PFSK-1 (cell line): ENCODE data around the gene LRRC4B.
A peak's percentile ranks its signal among the peaks of the same experiment; 100 is the strongest.

Experiments used
- FOXP2 ChIP-seq: optimal IDR thresholded peaks from 2 replicates; pipeline ENCODE3; 2011; ENCODE audit warnings: borderline replicate concordance, control low read depth, inconsistent platforms; ENCODE audit not compliant: insufficient read depth; ENCODE audit errors: extremely low read length, extremely low read depth
- POLR2AphosphoS5 ChIP-seq: IDR thresholded peaks from 2 replicates; pipeline ENCODE4 v1.6.1; 2012; ENCODE audit warnings: low read depth, mild to moderate bottlenecking, control low read depth, low read length, moderate library complexity
- REST ChIP-seq, 2 experiments: IDR thresholded peaks; 2 replicates each; pipeline versions ENCODE4 v1.6.1 to v1.8.0; 2011 to 2012; ENCODE audit warnings: low read depth in 2 of 2, low read length in 2 of 2, control low read depth in 1 of 2, inconsistent platforms in 1 of 2, mild to moderate bottlenecking in 1 of 2, moderate library complexity in 1 of 2; ENCODE audit not compliant: insufficient read depth in 1 of 2
- SIN3A ChIP-seq: IDR thresholded peaks from 2 replicates; pipeline ENCODE4 v1.6.1; 2012; ENCODE audit warnings: mild to moderate bottlenecking, low read length, moderate library complexity, borderline replicate concordance; ENCODE audit not compliant: insufficient read depth
- TAF1 ChIP-seq: IDR thresholded peaks from 2 replicates; pipeline ENCODE4 v1.6.1; 2012; ENCODE audit warnings: low read length, control low read depth, borderline replicate concordance; ENCODE audit not compliant: insufficient read depth

LRRC4B gene

GRCh38 chr19:50514346-50515167 lies 53.7 kb downstream of the LRRC4B start:
- TF ChIP-seq POLR2AphosphoS5 = no peak
- TF ChIP-seq SIN3A = no peak

DNA sequence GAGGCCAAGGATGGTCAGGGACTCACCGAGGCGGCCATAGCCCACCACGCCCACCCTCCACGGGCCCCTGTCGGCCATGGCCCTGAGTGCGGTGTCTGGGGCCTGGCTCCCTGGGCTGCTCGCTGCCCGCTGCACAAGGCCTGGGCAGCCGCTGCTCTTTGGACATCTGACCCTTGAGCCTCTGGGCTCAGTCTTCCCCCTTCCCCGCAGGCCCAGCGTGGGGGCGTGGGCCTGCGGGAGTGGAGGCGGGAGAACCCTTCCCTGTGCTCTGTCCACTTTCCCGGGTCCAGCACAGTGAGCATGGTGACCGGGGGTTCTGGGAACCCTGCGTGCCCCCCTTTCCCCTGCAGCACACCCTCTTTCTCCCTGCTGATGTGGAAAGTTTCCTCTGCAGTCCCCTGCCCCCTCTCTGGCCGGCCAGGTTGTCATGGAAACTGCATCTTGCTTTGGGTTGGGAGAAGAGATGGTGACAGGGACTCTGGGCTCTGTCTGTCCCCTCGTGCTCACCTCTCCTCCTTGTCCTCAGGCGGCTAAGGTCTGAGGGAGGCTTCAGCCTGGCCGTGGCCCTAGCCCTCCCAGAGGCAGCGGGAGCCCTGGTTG lies 54.4 kb downstream of the LRRC4B start, which contains the start of gene ASPDH:
Gene ASPDH, minus strand, starts transcription at position 168 of the 600 bp plus-strand sequence. Its CDS starts 90 bp downstream, at position 78.
- no peak for TF ChIP-seq FOXP2
- no peak for TF ChIP-seq POLR2AphosphoS5

DNA sequence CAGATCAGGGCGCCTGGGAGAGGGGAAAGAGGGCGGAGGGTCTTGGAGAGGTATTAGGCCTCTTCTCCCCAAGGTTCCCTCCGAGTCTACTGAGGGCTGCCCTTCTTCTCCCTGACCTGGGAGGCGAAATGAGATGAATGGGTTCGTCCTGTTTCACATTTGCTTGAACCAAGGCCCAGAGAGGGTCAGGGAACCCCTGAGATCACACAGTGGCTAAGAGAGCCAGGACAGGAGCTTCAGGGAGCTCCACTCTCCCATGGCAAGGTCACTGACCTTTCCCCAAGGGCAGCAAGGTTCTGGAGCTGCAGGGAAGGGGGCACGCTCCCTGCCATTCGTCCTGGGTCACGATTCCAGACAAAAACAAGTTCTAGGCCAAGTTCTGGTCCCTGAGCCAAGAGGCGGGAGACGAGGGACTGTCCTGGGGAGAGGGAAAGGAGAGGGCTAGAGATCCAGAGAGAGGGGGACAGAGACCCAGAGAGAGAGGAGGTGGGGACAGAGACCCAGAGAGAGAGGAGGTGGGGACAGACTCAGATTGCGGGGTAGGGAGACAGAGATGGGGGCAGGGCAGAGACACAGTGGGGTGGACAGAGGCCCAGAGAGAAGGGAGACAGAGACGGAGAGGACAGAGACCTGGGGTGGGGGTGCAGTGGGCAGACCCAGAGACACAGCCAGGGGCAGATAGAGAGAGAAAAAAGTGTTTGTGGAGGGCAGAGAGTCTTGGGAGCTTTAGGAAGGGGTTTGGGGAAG lies 55.1 kb downstream of the LRRC4B start:
- TF ChIP-seq TAF1 (no peak), POLR2AphosphoS5 (no peak), FOXP2 (no peak), REST (IDR thresholded peaks at IDR 0.05; ENCODE audit: insufficient read depth in 1 of 2, low read depth in 2 of 2, low read length in 2 of 2) (no peak), SIN3A (no peak)

DNA sequence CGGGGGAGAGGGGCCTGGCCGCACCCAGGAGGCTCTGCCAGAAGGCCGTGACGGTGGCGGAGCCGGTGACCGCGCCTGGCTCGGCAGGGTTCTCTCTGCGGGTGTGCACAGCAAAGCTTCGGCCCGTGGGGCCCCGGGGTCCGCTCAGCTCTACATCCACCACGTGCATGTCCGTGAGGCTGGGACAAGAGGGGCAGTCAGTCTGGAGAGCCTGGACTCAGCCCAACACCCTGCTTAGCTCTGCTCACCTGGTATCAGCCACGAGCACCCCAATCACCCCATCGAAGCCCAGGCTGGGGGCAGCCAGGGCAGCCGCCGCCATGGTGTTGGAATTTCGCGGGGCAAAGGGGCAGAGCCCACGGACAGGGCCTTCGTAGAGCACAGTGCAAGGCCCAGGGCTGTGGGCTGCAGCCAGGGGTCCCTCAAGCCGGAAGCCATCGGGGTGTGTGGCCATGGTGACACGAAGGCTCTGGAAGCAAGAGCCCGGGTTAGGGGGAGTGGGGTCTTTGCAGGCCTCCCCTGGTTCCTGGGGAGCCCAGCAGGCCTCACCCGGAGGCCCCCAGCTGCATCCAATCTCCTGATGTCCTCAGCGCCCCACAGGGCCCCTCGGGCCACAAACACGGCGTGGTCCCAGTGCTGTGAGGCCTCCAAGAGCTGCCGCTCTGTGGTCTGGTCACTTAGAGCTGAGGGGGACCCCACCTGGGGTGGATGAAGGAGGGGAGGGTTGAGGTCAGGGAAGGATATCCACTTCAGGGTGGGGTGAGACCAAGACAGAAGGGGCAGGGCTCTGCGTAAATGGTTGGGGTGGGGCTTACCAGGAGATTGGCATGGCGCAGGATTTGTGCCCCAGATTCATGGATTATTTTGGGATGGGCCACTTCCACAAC lies 55.9 kb downstream of the LRRC4B start:
- TF ChIP-seq POLR2AphosphoS5 (no peak), REST (IDR thresholded peaks at IDR 0.05; ENCODE audit: insufficient read depth in 1 of 2, low read depth in 2 of 2, low read length in 2 of 2) (no peak), SIN3A (no peak), TAF1 (no peak), FOXP2 (no peak)

GRCh38 chr19:50511069-50511822 lies 57.0 kb downstream of the LRRC4B start, which contains the start of gene JOSD2:
TSS of gene JOSD2 (minus strand) at chr19:50511191. CDS start at chr19:50510431, 760 bp downstream.
- TF ChIP-seq SIN3A = peak; percentile 53; the same call in 1 of the 2 replicates
- no peak for TF ChIP-seq REST (IDR thresholded peaks at IDR 0.05; ENCODE audit: insufficient read depth in 1 of 2, low read depth in 2 of 2, low read length in 2 of 2)
- peak; percentile 57 for TF ChIP-seq POLR2AphosphoS5
- TF ChIP-seq FOXP2 = peak; percentile 91
- peak; percentile 31; the same call in 1 of the 2 replicates for TF ChIP-seq TAF1
